HUES48 (cell line): Measurements from ENCODE around the gene ANGPTL2.

Experiments
- H3K27ac ChIP-seq: one replicate; pipeline ENCODE4 v1.7.0; 2013; ENCODE audit warnings: low read depth, low read length, inconsistent platforms
- H3K27me3 ChIP-seq: 2 replicates; pipeline ENCODE4 v1.6.1; 2013; ENCODE audit warnings: mild to moderate bottlenecking, low read length; ENCODE audit not compliant: control insufficient read depth, insufficient read depth
- H3K36me3 ChIP-seq: 2 replicates; pipeline ENCODE4 v1.6.1; 2013; ENCODE audit warnings: low read length; ENCODE audit not compliant: control insufficient read depth, insufficient read depth
- H3K4me1 ChIP-seq: 2 replicates; pipeline ENCODE4 v1.6.1; 2013; ENCODE audit warnings: mild to moderate bottlenecking, low read length; ENCODE audit not compliant: control insufficient read depth, insufficient read depth
- H3K4me3 ChIP-seq: 2 replicates; pipeline ENCODE4 v1.5.1; 2013; ENCODE audit warnings: mild to moderate bottlenecking, low read depth, low read length
- H3K9ac ChIP-seq: 2 replicates; pipeline ENCODE4 v1.6.1; 2013; ENCODE audit warnings: mild to moderate bottlenecking, low read depth, low read length, moderate library complexity
- H3K9me3 ChIP-seq: 2 replicates; pipeline ENCODE4 v1.6.1; 2013; ENCODE audit warnings: low read length; ENCODE audit not compliant: control insufficient read depth, insufficient read depth

ANGPTL2 gene

DNA sequence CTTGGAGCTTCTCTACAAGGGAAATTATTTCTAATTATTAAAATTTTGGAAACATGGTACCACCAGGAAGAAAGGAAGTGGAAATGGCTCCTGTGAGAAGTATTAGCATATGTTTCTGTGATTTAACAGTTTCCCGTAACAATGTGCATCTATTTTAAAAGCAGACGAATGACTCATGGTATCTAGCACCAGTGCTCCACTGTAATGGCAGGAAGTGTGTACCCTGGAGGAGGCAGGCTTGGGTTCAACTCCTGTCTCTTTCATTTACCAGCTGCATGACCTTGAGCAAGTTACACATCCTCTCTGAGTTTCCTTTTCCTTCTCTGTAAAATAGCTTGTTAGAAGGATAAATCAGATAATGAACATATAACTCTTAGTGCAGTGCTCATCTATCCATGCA, 41.0 kb upstream of the ANGPTL2 start:
- H3K27me3 ChIP-seq = no peaks in the 10 kb centered on the region
- no peaks in the 10 kb centered on the region for H3K9me3 ChIP-seq
- H3K36me3 ChIP-seq = no peaks in the 10 kb centered on the region; the same call in 1 of the 2 replicates
- no peak overlapping the region for H3K27ac ChIP-seq
- no peak overlapping the region for H3K4me3 ChIP-seq
- peaks cover 37% of the 10 kb centered on the region for H3K4me1 ChIP-seq
- no peak overlapping the region for H3K9ac ChIP-seq

DNA sequence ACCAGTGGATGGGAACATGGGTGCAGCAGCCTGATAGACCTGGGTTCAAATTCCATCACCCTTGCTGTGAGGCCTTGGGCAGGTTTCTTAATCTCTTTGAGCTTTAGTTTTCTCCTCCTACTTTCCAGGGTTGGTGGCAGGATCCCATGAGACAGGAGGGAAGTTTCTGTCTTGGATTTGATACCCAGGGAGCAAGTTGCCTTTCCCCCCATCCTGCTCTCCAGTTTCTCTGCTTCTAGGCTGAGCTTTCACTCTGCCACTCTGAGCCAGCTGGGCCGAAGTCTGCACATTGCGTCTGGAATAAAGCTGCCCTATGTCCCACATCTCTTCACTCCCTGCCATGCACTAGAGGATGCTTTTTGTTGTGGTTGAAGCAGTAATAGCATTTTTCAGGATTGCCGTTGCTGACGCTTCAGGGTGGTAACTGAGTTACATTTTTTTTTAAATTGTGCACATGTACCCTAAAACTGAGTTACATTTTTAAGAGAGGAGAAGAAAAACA, 40.5 kb upstream of the ANGPTL2 start:
- Histone ChIP-seq H3K9me3 (no peaks in the 10 kb centered on the region), H3K36me3 (no peaks in the 10 kb centered on the region; the same call in 1 of the 2 replicates), H3K27ac (no peak overlapping the region), H3K9ac (no peak overlapping the region), H3K27me3 (no peaks in the 10 kb centered on the region), H3K4me3 (no peak overlapping the region), H3K4me1 (peaks cover 37% of the 10 kb centered on the region)

GRCh38 chr9:127162046-127162863, 39.8 kb upstream of the ANGPTL2 start:
- H3K27me3 ChIP-seq = no peaks in the 10 kb centered on the region
- no peak overlapping the region for H3K9ac ChIP-seq
- H3K4me3 ChIP-seq = no peak overlapping the region
- H3K36me3 ChIP-seq = no peaks in the 10 kb centered on the region
- no peaks in the 10 kb centered on the region for H3K9me3 ChIP-seq
- peaks cover 37% of the 10 kb centered on the region for H3K4me1 ChIP-seq
- no peak overlapping the region for H3K27ac ChIP-seq

- Histone ChIP-seq H3K27ac (no peak overlapping the region), H3K4me1 (peaks cover 34% of the 10 kb centered on the region), H3K4me3 (no peak overlapping the region), H3K27me3 (no peaks in the 10 kb centered on the region), H3K36me3 (no peaks in the 10 kb centered on the region), H3K9me3 (no peaks in the 10 kb centered on the region), H3K9ac (no peak overlapping the region)
These were observed 38.7 kb upstream of the ANGPTL2 start for GRCh38 chr9:127161081-127161624.

- Histone ChIP-seq H3K4me3 (no peak overlapping the region), H3K27me3 (no peaks in the 10 kb centered on the region), H3K27ac (peak overlapping the region; percentile 69), H3K36me3 (no peaks in the 10 kb centered on the region), H3K9ac (no peak overlapping the region), H3K9me3 (no peaks in the 10 kb centered on the region), H3K4me1 (peaks cover 27% of the 10 kb centered on the region)
These were observed 37.6 kb upstream of the ANGPTL2 start for GRCh38 chr9:127159949-127160610.

GRCh38 chr9:127159325-127159801, 36.9 kb upstream of the ANGPTL2 start:
- H3K27me3 ChIP-seq = no peaks in the 10 kb centered on the region
- H3K4me1 ChIP-seq = peaks cover 23% of the 10 kb centered on the region
- no peak overlapping the region for H3K4me3 ChIP-seq
- peak overlapping the region; percentile 69 for H3K27ac ChIP-seq
- no peaks in the 10 kb centered on the region for H3K9me3 ChIP-seq
- H3K36me3 ChIP-seq = no peaks in the 10 kb centered on the region
- no peak overlapping the region for H3K9ac ChIP-seq

GRCh38 chr9:127158786-127159324, 36.4 kb upstream of the ANGPTL2 start:
- no peak overlapping the region for H3K9ac ChIP-seq
- H3K4me3 ChIP-seq = no peak overlapping the region
- H3K9me3 ChIP-seq = no peaks in the 10 kb centered on the region
- no peaks in the 10 kb centered on the region for H3K27me3 ChIP-seq
- peaks cover 23% of the 10 kb centered on the region for H3K4me1 ChIP-seq
- no peaks in the 10 kb centered on the region for H3K36me3 ChIP-seq
- H3K27ac ChIP-seq = peak overlapping the region; percentile 69

DNA sequence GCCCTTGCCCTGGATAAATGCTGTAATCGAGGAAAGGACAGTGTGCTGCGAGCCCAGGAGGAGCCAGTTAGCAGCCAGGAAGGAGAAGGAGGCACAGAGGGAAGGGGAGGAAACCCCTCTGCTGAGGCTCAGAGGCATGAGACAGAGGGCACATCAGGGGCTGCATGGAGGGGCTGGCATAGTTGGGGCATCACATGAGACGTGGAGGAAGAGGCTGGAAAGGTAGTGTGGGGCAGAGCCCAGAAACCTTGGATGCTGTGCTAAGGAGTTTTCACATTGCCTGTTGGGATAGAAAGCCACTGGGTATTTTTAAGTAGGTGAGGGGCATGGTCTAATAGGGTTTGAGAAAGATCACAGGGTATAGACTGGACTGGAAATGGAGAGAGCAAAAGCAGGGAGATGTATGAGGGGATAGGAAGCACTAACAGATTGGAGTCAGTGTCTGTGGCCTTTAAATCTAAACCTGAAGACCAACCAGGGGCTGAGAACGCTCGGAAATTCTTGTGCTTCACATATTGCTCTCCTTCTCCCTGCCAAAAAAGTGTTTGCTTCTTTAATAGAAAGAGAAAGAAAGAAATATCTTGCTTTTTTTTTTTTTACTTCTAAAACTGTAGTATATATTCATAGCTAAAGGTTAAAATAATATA, 33.0 kb upstream of the ANGPTL2 start:
- H3K9ac ChIP-seq = no peak overlapping the region
- H3K4me3 ChIP-seq = no peak overlapping the region
- no peaks in the 10 kb centered on the region for H3K9me3 ChIP-seq
- no peaks in the 10 kb centered on the region for H3K27me3 ChIP-seq
- H3K36me3 ChIP-seq = no peaks in the 10 kb centered on the region
- H3K27ac ChIP-seq = no peak overlapping the region
- peaks cover 16% of the 10 kb centered on the region for H3K4me1 ChIP-seq

DNA sequence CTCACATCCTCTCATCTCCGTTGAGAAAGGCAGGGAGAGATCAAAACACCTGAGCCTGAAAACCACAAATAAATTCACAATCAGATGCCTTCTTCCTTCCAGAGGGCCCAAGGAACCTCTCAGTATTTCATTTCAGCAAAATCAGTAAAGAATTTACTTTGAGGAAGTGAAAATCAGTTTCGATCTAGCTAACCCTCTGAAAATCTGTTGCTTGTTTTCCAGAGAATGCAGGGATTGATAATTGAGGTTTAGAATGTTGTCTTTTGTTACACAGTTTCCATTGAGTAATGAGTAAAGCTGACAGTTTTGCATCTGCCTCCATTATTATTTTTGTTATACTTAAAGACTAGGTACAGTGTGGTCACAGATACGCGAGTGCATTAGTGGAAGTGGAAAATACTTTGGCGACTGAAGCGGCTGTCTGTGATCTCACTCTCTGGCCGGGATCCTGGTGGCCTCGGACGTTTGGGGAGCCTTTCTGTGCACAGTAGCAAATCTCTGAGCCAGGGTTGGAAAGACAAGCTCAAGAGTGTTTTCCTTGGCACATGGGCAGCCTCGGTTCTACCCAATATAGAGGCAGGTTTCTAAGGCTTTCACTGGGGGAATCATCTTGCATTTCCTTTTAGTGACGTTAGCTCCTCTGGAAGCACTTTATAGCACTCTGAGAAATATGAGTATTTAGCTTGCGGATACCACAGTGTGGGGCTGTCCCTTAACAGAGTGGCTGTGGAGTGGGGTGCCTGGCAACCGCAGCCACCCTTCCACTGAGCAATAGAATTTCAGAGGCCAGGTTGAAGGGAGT, 32.2 kb upstream of the ANGPTL2 start:
- Histone ChIP-seq H3K9ac (no peak overlapping the region), H3K4me3 (no peak overlapping the region), H3K36me3 (no peaks in the 10 kb centered on the region), H3K27ac (no peak overlapping the region), H3K4me1 (peaks cover 9% of the 10 kb centered on the region), H3K9me3 (no peaks in the 10 kb centered on the region), H3K27me3 (no peaks in the 10 kb centered on the region)

GRCh38 chr9:127154003-127154389, 31.6 kb upstream of the ANGPTL2 start:
- Histone ChIP-seq H3K4me1 (peaks cover 3% of the 10 kb centered on the region), H3K36me3 (no peaks in the 10 kb centered on the region), H3K27me3 (no peaks in the 10 kb centered on the region), H3K4me3 (no peak overlapping the region), H3K9ac (no peak overlapping the region), H3K27ac (no peak overlapping the region), H3K9me3 (no peaks in the 10 kb centered on the region)
